Measurements from ENCODE around the gene ATP6V0A1. TPM values are rescaled to one million over a fixed set of nuclear protein-coding genes. Genes with fewer than 3 reads are reported as not detected.

The ATP6V0A1 gene
- total RNA-seq, 3 donors from 2014 or later: 53.1 to 74.5 (median 60.0) TPM

- Histone ChIP-seq H3K4me1 (peaks cover 15 to 27% of the 10 kb centered on the region in 2 donors), H3K27me3 (no peaks in the 10 kb centered on the region), H3K9me3 (no peaks in the 10 kb centered on the region), H3K4me3 (peak within 1 kb of the TSS; percentile 78 to 92 (median 80)), H3K27ac (peak within 1 kb of the TSS; percentile 86 to 95), H3K36me3 (peaks cover 5% of the 10 kb centered on the region)
- TF ChIP-seq CTCF (IDR thresholded peaks at IDR 0.05) (no peak), POLR2A (IDR thresholded peaks at IDR 0.05) (peak; percentile 40), POLR2AphosphoS5 (IDR thresholded peaks at IDR 0.05) (peak; percentile 8 to 87 (median 66))
- DNase-seq (ENCODE audit: low spot score in 2 of 2): peak; percentile 85 to 94
- intact Hi-C loops (cut with DNase I; ENCODE audit: low total_unique reads): no loop called here
Observed at GRCh38 chr17:42566883-42567573, 108.3 kb downstream of the ATP6V0A1 start, which contains the start of gene MLX. Gene MLX (plus strand): TSS chr17:42567100. CDS start chr17:42567125, 25 bp downstream.

- intact Hi-C loops (cut with DNase I; ENCODE audit: low total_unique reads): no loop called here
- TF ChIP-seq POLR2A (IDR thresholded peaks at IDR 0.05): no peak
- TF ChIP-seq POLR2AphosphoS5 (IDR thresholded peaks at IDR 0.05): no peak
- TF ChIP-seq CTCF (IDR thresholded peaks at IDR 0.05): no peak
- Histone ChIP-seq H3K4me1 (peaks cover 7 to 21% of the 10 kb centered on the region in 2 donors), H3K27me3 (no peaks in the 10 kb centered on the region), H3K4me3 (no peak overlapping the region), H3K36me3 (peaks cover 13% of the 10 kb centered on the region), H3K27ac (peak overlapping the region; percentile 17 to 20), H3K9me3 (no peaks in the 10 kb centered on the region)
- DNase-seq (ENCODE audit: low spot score in 2 of 2): no peak
Observed at GRCh38 chr17:42568341-42569111, 109.8 kb downstream of the ATP6V0A1 start.

- no peak for DNase-seq (ENCODE audit: low spot score in 2 of 2)
Observed at GRCh38 chr17:42571435-42572225, 113.0 kb downstream of the ATP6V0A1 start.

More at GRCh38 chr17:42571435-42572225, 113.0 kb downstream of the ATP6V0A1 start:
- Histone ChIP-seq H3K27ac (peak overlapping the region; percentile 26 to 64), H3K9me3 (no peaks in the 10 kb centered on the region), H3K4me1 (peaks cover 0 to 11% of the 10 kb centered on the region in 2 donors), H3K4me3 (no peak overlapping the region), H3K36me3 (peaks cover 13% of the 10 kb centered on the region), H3K27me3 (no peaks in the 10 kb centered on the region)
- intact Hi-C loops (cut with DNase I; ENCODE audit: low total_unique reads): loop anchor here (10.0 kb wide), 1 partner anchor 103 kb away; the partner anchor contains the start of gene PLEKHH3
- TF ChIP-seq POLR2A (IDR thresholded peaks at IDR 0.05): no peak
- no peak for TF ChIP-seq CTCF (IDR thresholded peaks at IDR 0.05)
- TF ChIP-seq POLR2AphosphoS5 (IDR thresholded peaks at IDR 0.05): no peak

Other genes with a start within 250 kb of the ATP6V0A1 start
- 100 to 1,000 TPM in 2 of 3 donors, 10 to 100 TPM in 1; 97.2 to 130 (median 101) TPM for gene STAT5B, start 182.5 kb upstream of the ATP6V0A1 start, total RNA-seq
- gene STAT5A, start 170.4 kb upstream of the ATP6V0A1 start, total RNA-seq: 100 to 1,000 TPM in 1 of 3 donors, 10 to 100 TPM in 2; 72.8 to 363 (median 78.9) TPM
- 100 to 1,000 TPM; 193 to 322 (median 238) TPM for gene STAT3, start 70.4 kb upstream of the ATP6V0A1 start, total RNA-seq
- gene CAVIN1, start 35.6 kb upstream of the ATP6V0A1 start, total RNA-seq: 100 to 1,000 TPM; 288 to 554 (median 306) TPM
- 100 to 1,000 TPM in 1 of 3 donors, 10 to 100 TPM in 2; 42.9 to 101 (median 48.4) TPM for gene NAGLU, start 77.4 kb downstream of the ATP6V0A1 start, total RNA-seq
- gene HSD17B1, start 94.0 kb downstream of the ATP6V0A1 start, total RNA-seq: 1 to 10 TPM; 1.2 to 5.6 (median 1.8) TPM
- 10 to 100 TPM; 21.4 to 48.1 (median 26.9) TPM for gene COASY, start 103.3 kb downstream of the ATP6V0A1 start, total RNA-seq
- gene MLX, start 108.2 kb downstream of the ATP6V0A1 start, total RNA-seq: 10 to 100 TPM; 27.2 to 49.8 (median 39.4) TPM
- 1 to 10 TPM; 3.3 to 4.2 (median 3.5) TPM for gene PSMC3IP, start 118.9 kb downstream of the ATP6V0A1 start, total RNA-seq
- gene RETREG3, start 150.5 kb downstream of the ATP6V0A1 start, total RNA-seq: 10 to 100 TPM; 58.7 to 85.8 (median 62.4) TPM
- gene TUBG1, start 150.8 kb downstream of the ATP6V0A1 start, total RNA-seq: 10 to 100 TPM; 20.5 to 34.4 (median 22.8) TPM
- 10 to 100 TPM; 19.2 to 27.9 (median 26.1) TPM for gene TUBG2, start 200.4 kb downstream of the ATP6V0A1 start, total RNA-seq
- gene PLEKHH3, start 218.1 kb downstream of the ATP6V0A1 start, total RNA-seq: 10 to 100 TPM; 15.4 to 32.2 (median 24.6) TPM
- 1 to 10 TPM; 1.6 to 4.6 (median 1.9) TPM for gene CCR10, start 223.0 kb downstream of the ATP6V0A1 start, total RNA-seq
- gene CNTNAP1, start 223.7 kb downstream of the ATP6V0A1 start, total RNA-seq: 1 to 10 TPM; 1.8 to 4.9 (median 3.7) TPM